ENCODE measurements around the gene SLC49A3.
A peak's percentile ranks its signal among the peaks of the same experiment; 100 is the strongest.
"Not testable (repeated sequence)": the region's sequence is repeated elsewhere in the genome, so short reads cannot be mapped to it uniquely, and the experiment has no call there.

SLC49A3 gene

DNA sequence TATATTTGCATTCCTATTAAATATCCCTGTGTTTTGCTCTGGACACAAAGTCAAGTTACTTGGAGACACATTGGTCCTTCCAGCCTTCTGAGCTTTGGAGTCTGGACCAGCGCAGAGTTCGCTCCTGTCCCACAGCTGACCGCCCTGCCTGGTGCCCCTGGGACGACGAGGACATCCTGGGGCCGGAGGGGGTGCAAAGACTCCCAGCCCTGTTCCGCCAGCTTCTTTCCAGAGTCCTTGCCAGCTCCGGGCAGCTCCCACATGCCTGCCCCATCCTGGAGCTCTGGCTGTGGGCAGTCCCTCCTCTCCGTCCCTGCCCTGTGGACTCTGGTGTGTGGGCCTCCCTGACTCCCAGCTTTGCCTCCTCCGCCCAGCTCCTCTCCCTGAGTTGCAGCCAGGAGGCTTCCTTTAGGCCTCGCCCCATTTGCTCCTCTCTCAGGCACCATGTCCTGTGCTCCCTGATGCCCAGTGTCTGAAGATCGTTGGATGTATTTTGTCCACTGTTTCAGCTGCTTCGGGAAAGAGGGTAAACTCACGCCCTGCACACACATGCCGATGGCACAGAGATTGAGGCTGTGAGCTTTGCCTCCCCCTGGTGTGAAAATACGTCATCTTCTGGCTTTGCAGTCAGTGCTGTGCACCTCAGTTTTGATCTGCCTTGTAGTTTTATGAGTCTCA, 11.8 kb upstream of the SLC49A3 start:
- peak; percentile 13 for DNase-seq

DNA sequence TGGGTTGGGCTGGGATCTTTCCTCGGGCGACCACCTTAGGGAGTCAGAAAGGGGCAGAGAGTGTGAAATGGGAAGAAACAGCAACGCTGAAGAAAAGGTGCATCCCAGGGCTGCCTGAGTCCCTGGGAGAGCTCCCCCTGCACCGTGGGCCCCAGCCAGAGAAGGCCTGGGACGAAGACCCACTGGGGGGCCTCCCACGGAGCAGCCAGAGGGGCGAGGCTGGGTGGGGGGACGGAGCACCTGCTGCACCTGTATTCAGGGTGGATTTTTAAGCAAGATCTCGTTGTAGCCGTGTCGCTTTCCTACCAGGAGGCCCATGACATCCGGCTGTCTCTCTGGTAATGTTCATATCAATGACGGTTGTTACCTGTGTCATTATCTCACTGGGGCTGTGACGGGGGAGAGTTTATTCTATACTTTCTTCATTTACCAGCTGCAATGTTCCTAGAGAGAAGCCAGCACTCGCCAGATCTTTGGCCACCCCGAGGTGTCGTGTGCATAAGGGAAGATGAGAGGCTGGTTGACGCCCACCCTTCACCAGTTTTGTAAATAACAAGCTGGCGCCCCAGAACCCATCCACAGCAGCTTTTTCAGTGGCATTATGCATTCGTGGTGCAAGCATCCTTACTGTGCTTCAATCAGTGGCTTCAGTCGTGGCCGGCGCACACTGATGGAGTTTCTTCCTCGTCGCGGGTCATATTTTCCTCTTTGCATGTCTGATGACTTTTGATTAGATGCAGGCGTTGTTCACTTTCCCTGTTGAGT, 11.0 kb upstream of the SLC49A3 start:
- DNase-seq, result no peak

DNA sequence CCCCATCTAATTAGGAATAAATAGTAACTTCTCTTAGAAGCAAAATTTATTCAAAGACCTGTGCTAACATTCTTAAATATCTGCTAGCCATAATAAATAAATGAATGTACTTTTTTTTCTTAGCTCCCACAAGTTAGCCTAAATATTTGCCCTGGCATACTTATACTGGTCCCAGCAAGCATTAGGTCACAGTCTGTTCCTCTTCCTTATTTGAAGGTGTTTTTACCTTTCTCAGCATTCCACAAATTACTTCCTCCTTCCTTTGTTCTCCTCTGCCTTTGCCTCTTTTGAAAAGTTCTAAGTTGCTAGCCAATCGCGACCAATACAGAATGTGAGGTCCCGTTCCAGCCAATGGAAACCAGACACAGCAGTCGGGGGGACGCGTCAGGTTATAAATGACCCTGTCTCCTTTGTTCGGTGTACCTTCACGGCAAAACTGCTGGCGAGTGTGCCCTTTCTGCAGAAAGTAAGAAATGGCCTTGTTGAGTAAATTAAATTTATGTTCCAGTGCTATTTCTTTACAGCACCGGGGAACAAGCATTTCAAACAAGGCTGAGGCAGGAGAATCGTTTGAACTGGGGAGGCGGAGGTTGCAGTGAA, 5.5 kb upstream of the SLC49A3 start:
- not testable (repeated sequence) for DNase-seq

DNA sequence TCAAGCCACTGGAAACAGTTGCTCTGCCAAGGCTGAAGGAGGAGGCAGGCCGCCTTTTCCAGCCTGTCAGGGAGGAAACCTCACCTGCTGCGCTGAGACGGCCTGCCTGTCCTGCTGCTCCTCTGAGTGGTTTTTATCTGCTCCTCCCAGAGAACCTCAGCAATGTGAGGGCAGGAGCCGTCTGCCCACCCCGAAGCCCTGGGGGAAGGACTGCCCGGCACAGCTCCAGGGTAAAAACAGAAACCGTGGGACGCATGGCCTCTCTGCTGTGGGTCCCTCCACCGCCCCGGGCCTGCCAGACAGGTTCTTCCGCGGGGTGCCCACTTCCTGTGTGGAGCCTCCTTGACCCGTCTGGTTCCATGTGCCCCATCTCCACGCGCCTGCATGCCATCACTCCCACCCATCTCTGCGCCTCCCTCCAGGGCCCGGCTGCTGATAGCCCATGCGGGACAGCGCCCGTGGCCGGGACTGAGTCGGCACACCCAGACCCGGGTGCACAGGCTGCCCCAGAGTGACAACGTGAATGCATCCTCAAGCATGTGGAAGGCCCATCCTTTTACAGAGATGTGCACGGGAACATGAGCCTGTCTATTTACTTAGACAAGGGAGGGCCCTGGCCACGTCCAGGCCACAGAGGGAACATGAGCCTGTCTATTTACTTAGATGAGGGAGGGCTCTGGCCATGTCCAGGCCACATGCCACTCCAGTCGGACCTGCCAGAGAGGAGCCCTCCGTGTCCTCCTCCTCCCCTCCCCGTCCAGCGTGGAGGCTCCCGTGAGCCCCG, 4.0 kb upstream of the SLC49A3 start:
- DNase-seq, result no peak

DNA sequence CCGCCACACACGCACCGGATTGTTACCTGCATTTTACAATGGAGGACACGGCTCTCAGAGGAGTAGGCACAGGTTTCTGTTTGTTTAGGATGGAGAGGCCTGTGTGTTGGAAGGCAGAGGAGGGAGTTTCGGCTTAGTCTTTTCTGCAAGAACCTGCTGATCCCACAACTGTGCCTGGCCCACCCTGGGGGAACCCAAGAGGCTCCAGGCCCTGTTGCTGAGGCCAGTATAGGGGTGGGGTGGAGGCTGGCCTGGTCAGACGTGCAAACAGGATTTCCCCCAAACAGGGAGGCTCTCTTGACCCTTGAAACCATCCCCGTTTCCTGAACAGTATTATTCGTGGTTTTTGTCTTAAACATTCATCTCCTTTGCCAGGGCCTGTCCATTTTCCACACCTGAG, 772 bp upstream of the SLC49A3 start:
- DNase-seq, result no peak

DNA sequence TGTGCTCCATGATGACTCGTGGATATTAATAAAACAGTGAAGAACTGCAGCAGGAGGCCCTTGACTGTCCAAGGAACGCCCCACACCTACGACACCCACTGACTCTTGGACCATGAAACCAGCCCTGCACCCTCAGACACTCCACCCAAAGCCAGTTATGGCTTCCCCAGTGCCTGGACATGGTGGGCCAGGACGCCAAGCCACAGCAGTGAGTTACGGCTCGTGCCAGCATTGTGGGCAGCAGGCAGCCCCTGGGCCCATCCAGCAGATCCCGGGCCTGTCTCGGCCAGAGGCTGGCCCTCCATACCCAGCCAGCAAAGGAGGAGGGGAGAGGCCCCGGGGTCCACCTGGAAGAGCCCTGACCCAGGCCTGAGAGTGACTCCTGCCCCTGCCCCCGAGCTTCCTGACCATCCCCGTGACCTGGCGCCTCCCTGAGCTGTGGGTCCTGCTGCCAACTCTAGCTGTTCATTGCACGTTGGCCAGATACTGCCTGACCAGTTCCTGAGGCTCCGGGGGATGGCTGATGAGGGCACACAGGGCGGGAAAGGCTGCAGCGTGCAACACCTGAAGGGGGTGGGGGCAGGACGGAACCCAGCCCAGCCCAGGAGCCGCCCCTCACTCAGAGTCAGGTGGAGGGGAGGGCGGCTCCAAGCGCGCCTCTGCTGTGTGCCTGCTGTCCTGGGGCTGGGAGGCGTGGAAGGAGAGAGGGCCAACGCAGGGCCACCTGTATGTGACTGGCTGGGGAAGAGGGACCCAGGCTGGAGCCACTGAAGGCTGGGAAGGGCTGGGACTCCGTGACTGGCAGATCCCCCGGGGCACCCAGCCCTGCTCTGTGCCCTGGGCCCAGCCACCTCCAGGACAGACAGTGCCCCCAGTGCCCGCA, 739 bp downstream of the SLC49A3 start:
- no peak for DNase-seq

DNA sequence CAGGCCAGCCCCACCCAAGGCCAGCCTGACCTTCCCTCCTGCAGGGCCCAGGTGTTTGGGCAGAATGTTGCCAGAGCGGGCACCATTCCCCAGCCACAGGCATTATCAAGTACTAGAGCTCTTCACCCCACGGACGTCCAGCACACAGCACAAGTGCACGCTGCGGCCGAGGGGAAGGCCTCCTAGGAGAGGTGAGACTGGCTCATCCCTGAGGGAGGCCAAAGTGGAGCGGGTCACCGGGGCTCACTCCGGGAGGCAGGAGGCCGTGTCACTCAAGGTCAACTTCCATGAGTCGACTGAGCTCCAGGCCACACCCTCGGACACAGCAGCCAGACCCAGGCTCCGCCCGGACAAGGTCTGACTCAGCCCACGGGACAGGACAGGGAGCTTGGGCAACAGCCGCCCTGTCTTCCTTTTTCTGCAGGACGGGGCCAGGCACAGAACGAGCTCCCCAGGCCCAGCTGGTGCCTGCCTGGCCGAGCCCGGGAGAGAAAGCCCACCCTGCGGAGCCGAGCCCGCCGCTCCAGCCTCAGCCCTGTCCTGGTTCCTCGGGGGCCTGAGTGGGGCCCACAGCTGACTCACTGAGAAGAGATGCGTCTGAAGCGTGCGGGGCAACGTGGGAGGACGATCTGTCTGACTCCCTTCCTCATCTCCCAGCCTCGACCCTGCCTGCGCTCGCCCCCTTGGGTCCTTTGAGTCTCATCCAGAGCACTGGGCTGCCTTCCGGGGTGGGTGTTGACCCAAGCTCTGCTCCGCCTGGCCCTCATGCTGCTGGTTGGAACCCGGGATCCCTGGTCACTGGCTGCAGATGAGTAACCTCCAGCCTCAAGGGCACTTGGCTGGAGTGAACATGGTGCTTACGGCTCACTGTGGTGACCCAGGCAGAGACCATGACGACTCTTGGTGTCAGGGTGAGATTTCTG, 1.6 kb downstream of the SLC49A3 start:
- no peak for DNase-seq

DNA sequence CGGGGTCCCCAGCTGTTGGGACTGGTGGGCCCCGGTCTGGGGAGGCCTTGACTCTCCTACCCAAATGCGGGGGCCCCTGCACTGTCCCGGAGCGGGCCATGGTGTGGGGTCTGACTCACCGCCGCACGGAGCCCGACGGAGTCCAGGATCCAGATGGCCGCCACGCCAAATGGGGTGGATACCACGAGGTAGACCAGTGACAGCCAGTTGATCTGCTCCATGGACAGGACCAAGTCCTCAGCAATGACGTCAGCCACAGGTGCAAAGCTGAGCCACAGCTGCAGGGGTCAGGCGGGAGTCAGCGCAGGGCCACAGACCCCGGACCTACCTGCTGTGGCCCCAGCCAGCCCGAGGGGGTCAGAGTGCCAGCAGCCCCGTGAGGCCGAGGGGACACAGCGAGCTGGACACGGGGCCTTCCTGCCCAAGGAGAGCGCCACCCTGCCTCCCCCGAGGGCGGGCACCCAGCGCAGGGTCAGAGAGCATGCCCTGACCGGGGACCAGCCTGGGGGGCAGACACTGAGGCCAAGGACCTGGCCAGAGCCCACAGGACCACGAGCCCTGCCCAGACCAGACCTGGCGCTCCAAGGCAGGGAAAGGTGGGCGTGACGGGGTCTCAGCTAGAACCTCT, 2.4 kb downstream of the SLC49A3 start:
- no peak for DNase-seq

DNA sequence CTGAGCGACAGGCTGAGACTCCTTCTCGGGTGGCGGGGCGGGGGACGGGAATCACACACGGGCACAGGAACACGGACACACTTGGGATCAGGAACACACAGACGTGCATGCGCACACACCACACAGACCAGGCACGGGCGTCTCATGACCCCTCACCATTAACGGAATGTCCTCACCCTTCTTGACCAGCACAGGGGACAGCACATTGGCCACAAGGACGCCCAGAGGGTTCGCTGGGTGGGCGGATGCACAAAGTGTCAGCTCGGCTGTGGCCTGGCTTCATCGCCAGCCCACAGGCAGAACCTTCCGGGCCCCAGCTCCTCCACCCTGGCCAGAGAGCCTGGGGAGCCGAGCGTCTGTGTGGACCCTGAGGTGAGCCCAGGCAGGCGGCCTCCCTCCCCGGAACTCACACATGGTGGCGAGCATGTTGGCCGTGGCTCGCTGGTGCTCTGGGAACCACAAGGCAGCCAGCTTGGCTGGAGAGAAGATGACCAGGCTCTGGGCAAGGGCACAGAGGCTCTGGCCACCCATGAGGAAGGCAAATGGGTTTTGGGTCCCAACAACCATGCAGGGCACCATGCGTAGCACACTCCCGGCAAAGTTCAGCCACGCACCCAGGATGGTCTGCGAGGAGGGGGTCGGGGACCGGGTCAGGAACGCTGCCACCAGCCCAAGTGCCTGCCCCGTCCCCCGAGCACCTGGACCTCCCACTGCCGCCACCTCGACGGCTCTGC, 3.1 kb downstream of the SLC49A3 start:
- DNase-seq, result no peak

DNA sequence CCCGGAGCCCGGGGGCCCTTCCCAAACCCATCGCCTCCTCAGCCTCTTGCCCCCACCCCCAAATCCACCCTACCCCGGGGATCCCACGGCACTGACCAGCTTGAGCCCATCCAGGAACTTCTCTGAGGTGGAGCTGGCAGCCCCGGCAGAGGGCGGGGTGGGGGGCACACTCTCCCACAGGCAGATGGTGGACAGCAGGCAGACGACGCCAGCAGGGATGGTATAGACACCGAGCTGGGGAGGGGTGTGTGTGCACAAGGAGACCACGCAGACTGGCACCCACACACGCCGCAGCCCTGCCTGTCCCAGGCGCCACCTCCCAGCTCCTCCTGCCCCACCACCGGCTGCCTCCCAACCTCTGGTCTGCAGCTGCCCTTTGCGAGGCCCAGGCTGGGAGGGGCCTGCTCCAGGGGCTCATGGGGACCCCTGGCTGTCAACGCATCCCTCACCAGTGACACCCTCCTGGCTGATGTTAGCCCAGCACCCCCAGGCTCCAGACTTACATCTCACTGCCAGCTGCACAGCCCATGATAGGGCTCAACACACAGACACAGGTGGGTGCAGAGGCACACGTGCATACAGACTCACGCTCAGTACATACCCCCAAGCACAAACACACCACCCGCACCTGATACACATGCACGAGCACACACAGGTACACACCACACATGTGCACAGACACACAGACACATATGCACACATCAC, 4.2 kb downstream of the SLC49A3 start:
- no peak for DNase-seq

DNA sequence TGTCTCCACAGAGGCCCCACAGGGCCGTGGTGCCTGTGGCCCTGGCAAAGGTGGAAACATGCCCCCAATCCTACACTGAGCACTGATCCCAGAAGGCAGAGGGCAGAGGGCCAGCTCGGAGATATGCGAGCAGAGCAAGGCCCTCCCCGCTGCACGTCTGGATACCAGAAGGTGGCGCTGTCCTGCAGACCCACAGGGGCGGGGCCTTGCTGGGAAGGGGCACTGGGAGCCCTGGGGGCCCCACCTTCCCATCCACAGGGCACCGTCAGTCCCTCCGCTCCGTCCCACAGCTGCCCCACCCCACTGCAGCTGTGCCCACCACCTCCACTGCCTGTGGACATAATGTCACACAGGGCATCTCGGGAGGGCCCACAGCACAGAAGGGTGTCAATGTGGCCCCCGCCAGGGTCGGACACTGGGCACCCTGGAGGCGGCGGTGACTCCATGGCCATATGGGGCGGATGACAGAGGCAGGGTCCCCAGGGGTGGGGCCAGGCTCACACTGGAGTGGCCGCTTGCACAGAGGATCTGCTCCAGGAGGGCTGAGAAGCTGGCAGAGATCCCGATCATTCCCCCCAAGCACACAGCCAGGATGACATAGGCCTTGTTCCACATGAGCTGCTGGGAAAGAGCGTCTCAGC, 4.8 kb downstream of the SLC49A3 start:
- peak; percentile 81 for DNase-seq

DNA sequence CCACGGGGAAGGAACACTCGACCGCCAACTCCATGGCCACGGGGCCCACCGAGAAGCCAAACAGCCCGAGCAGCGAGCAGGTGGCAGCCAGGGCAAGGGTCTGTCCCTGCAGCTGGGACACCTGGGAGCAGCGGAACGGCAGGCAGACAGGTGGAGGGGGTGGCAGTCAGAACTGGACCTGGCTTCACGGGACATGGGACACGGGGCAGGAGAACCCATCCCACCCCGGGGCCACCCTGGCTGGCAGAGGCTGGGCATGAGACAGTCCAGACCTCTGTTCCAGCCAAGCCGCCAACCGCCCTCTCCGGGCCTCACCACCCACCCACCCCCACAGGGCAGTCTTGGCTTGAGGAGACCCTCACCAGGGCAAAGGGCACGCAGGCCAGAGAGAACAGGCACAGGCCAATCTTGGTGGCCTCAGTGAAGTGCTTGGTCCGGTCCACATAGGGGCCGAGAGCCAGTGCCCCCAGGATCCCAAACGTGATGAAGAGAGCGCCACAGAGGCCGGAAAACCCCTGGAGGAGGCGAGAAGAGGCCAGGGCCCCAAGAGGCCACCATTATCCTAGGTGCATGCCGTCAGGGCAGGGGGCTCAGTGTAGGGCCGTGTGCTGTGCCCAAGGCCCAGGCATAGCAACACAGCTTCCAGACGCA, 5.6 kb downstream of the SLC49A3 start:
- no peak for DNase-seq

DNA sequence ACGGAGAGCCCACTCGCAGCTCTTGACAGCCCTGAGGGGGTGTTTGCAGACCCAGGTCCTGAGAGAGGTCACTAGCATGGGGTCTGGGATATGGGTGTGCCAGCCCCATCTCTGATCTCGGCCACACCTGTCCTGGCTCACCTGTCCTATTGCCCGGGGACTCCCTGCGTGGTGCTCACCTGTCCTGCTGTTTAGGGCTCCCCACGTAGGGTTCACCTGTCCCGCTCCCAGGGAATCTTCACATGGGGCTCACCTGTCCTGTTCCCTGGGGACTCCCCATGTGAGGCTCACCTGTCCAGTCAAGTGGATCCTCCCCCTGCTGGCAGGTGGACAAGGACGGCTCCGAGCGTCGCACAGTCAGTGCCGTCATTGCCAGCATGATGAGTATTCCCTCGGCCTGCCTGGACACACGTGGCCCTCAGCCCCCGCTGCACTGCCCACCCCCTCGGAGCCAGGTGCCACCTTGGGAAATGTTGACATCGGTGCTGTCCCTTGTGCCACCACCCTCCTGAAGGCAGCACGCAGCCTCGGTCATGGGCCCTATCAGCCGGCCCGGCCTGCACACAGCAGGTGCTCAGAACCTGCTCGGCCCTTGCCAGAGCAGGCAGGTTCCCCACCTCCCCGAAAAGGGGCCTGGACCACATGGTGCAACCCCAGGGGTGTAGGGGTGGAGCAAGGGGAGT, 6.3 kb downstream of the SLC49A3 start:
- DNase-seq, result no peak

DNA sequence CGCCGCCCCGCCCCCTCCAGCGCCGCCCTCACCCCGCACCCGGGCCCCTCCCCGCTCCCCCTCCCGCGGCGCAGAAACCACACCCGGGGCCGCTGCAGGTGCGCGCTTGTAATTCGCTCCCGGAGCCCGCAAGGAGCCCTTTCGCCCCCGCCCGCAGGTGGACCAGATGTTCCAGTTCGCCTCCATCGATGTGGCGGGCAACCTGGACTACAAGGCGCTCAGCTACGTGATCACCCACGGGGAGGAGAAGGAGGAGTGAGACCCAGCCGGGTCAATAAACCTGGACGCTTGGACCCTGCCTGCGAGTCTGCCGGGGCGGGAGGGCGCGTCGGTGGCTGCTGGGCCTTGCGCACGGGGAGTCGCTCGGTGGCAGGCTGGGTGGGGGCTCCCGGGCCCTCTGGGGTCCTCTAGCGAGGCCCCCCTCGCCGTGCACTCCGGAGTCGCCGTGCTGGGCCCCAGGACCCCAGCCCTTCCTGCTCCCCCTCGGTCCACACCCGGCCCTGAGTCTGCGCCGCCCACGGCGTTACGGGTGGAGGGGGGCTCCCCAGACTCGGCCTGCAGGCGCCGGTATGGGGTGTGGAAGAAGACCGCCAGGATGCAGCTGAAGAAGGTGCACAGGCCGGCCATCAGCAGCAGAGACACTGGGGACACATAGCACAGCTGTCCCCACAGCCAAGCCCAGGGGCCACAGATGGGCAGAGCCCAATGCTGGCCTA, 7.1 kb downstream of the SLC49A3 start:
- DNase-seq, result peak; percentile 63

DNA sequence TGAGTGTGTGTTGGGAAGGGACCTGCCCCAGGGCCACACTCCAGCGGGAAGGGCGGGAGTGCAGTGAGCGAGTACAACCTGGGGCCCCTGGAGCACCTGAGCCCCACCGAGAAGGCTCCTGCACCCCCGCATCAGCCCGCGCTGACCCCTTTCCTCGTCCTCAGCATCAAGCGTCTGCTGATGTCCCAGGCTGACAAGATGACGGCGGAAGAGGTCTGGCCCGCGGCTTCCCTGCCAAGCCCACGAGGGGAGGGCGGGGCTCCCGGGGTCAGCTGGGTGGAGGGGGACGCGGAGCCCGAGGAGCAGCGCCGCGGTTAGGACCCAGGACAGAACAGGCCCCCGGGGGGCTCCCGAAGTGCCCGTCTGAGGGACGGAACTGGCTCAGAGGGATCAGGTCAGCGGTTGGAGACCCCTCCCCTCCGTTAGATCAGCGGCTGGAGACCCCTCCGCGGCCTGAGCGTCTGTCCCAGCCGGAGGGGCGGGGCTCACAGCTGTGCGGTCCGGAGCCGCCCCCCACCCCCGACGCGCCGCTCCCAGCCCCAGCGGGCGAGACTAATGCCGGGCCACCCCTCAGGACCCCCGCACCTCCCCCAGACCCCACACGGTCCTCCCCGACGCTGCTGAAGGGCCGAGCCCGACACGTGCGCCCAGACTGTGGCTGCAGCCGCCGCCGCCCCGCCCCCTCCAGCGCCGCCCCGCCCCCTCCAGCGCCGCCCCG, 7.9 kb downstream of the SLC49A3 start:
- peak; percentile 68 for DNase-seq

DNA sequence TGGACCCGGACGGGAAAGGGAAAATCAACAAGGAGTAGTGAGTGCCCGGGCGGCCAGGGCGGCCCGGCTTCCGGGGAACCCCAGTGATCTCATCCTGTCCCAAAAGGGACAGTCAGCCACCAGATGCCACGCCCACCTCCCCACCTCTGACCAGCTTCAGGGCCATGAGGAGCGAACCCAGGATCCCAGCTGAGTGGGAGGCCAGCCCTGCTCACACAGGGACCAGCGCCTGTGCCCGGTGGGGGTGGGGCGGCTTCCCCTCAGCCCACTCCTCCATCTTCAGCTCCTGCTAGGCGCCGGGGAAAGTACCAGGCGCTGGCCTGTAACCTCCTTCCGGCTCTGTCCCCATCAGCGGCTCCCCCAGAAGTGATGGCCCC, 8.4 kb downstream of the SLC49A3 start:
- no peak for DNase-seq
